Thyroid gland (tissue), 4 donors: ENCODE results near the gene FUBP1. TPM values are rescaled to one million over a fixed set of nuclear protein-coding genes. Genes with fewer than 3 reads are reported as not detected.

Experiments used
- DNase-seq, 2 donors: peaks; one replicate each; pipeline ENCODE4 v3.0.0-alpha.2; 2019
- H3K27ac ChIP-seq, 3 donors: fragments of 200-600 bp; sonication (generic); 1 replicate in 2 of 3; 2 replicates in 1 of 3; pipeline ENCODE4 v1.5.1; 2016 to 2019; ENCODE audit warnings: mild to moderate bottlenecking in 1 of 3, moderate library complexity in 1 of 3
- H3K27me3 ChIP-seq: fragments of 200-600 bp; sonication (generic); one replicate; pipeline ENCODE4 v1.5.1; 2019
- H3K36me3 ChIP-seq, 2 donors: fragments of 200-600 bp; sonication (generic); one replicate each; pipeline ENCODE4 v1.5.1; 2016 to 2019
- H3K4me1 ChIP-seq, 2 donors: fragments of 200-600 bp; sonication (generic); one replicate each; pipeline ENCODE4 v1.5.1; 2017 to 2019
- H3K4me3 ChIP-seq, 3 donors: fragments of 200-600 bp; sonication (generic); replicated peaks in 1 of 3; 1 replicate in 2 of 3; 2 replicates in 1 of 3; pipeline ENCODE4 v1.5.1; 2016; ENCODE audit warnings: mild to moderate bottlenecking in 1 of 3
- H3K9me3 ChIP-seq: fragments of 200-600 bp; sonication (generic); one replicate; pipeline ENCODE4 v1.5.1; 2017
- POLR2A ChIP-seq, 2 donors: fragments of 450-650 bp; IDR thresholded peaks; one replicate each; pipeline ENCODE4 v1.6.1; 2017; ENCODE audit warnings: antibody characterized with exemption in 2 of 2, mild to moderate bottlenecking in 2 of 2, moderate library complexity in 1 of 2
- WGBS, 2 donors: methylation state at CpG; one replicate each; pipeline ENCODE4 v1.1.5; 2017; 5-methylcytosine and 5-hydroxymethylcytosine counted together
- intact Hi-C: fragments of 100-400 bp; cut with DNase I; formaldehyde crosslinking; loops from one replicate; pipeline ENCODE4 v1.15.1; 2023
- total RNA-seq, 4 donors: library from RNA; depleted of rRNA; stranded (reverse); fragments of >200 nt; gene quantifications; one replicate each; pipeline ENCODE4 v1.2.3, GENCODE V29; 2016
- TF ChIP-seq, protein P1 (sequence below), 6 experiments: fragments of 200-600 bp in 3 of 6; fragments of 450-650 bp in 3 of 6; sonication (generic) in 3 of 6; IDR thresholded peaks; one replicate each; pipeline ENCODE4 v1.5.1; 2016 to 2019; ENCODE audit warnings: antibody characterized with exemption in 6 of 6, mild to moderate bottlenecking in 2 of 6, inconsistent platforms in 1 of 6, moderate library complexity in 1 of 6

The FUBP1 gene
- total RNA-seq, 4 donors from 2014 or later, result 136 to 231 (median 178) TPM

DNA sequence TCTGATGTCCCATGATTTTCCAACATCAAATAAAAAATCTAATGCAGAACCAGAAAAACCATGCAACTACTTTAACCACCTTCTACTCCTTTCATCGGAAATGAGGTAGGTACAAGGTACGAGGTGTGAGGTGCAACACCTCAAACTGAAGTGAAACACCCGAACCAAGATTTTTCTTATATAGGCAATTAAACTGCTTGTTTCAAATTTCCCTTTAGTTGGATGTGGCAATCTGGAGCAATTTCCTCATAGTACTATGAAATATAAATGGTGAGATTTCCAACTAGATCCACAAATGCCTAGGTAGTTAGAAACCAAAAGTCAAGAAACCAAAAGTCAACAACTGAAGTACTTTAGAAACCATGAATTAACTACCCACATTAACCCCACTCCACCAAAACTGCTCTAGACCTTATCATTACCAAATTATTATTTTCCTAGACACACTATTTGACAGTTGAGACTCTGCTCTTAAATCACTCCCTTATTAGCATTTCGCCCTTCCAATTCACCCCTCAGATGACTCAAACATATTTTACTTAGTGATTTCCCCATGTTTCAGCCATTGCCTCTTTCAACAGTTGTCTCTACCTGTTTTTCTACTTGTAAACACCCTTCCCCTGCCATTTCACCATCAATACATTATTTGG is 37.8 kb downstream of the FUBP1 start:
- peaks cover 0 to 10% of the 10 kb centered on the region in 2 donors for H3K36me3 ChIP-seq
- H3K27ac ChIP-seq, result no peak overlapping the region
- no peaks in the 10 kb centered on the region for H3K9me3 ChIP-seq
- no peak overlapping the region for H3K4me3 ChIP-seq
- DNase-seq, result no peak
- 96 to 97% methylated on average over 4 of the region's 4 CpGs for WGBS, 2 donors
- H3K4me1 ChIP-seq, result no peaks in the 10 kb centered on the region
- H3K27me3 ChIP-seq, result no peaks in the 10 kb centered on the region
- intact Hi-C loops, result no loop called here
- no peak for TF ChIP-seq POLR2A (IDR thresholded peaks at IDR 0.05)

DNA sequence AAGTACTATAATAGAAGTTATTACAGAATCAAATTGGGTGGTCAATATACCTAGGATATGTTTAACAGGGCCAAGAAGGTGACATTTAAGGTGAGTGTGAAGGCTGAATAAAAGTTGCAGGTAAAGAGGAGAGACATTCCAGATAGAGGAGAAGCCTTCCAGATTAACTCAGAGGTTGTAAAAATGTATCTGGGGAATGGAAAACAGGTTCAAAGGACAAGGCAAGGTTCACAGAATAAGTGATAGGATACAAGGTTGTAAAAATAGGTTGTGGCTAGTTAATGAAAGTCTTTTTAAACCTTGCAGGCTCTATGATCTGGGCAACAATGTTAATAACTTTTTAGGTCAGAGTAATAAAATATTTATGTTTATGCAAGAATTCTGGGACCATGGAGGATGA is 40.2 kb downstream of the FUBP1 start:
- H3K27me3 ChIP-seq, result no peaks in the 10 kb centered on the region
- no peaks in the 10 kb centered on the region for H3K4me1 ChIP-seq
- intact Hi-C loops, result no loop called here
- no peak overlapping the region for H3K4me3 ChIP-seq
- no peak overlapping the region for H3K27ac ChIP-seq
- H3K36me3 ChIP-seq, result no peaks in the 10 kb centered on the region
- no peaks in the 10 kb centered on the region for H3K9me3 ChIP-seq
- TF ChIP-seq, protein P1, sequence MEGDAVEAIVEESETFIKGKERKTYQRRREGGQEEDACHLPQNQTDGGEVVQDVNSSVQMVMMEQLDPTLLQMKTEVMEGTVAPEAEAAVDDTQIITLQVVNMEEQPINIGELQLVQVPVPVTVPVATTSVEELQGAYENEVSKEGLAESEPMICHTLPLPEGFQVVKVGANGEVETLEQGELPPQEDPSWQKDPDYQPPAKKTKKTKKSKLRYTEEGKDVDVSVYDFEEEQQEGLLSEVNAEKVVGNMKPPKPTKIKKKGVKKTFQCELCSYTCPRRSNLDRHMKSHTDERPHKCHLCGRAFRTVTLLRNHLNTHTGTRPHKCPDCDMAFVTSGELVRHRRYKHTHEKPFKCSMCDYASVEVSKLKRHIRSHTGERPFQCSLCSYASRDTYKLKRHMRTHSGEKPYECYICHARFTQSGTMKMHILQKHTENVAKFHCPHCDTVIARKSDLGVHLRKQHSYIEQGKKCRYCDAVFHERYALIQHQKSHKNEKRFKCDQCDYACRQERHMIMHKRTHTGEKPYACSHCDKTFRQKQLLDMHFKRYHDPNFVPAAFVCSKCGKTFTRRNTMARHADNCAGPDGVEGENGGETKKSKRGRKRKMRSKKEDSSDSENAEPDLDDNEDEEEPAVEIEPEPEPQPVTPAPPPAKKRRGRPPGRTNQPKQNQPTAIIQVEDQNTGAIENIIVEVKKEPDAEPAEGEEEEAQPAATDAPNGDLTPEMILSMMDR (IDR thresholded peaks at IDR 0.05), result no peak
- TF ChIP-seq POLR2A (IDR thresholded peaks at IDR 0.05), result no peak
- DNase-seq, result no peak

DNA sequence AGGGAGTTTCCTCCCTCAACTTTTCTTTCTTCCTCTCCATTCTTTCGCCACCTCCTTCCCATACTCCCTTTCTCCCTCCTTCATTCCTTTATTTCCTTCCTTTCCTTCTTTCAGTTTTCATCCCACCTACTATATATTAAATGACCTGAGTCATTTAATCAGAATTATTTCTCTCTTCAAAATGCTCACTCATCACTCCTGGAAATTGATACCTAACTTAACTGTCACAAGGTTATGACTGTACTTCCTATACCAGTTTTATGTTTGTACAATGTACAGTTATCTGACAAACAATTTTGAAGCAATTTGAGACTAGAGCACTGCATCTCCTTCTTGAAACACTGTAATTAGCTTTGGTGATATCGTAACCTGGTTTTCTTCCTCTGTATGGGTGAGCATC is 49.1 kb downstream of the FUBP1 start:
- H3K4me1 ChIP-seq, result no peaks in the 10 kb centered on the region
- no peak for DNase-seq
- TF ChIP-seq POLR2A (IDR thresholded peaks at IDR 0.05), result no peak
- TF ChIP-seq, protein P1 (IDR thresholded peaks at IDR 0.05), result no peak
- no peaks in the 10 kb centered on the region for H3K9me3 ChIP-seq
- H3K36me3 ChIP-seq, result peaks cover 0 to 5% of the 10 kb centered on the region in 2 donors
- intact Hi-C loops, result no loop called here
- H3K27ac ChIP-seq, result no peak overlapping the region
- H3K4me3 ChIP-seq, result no peak overlapping the region
- H3K27me3 ChIP-seq, result no peaks in the 10 kb centered on the region
- WGBS, 2 donors, result 98 to 99% methylated on average over 2 of the region's 2 CpGs

DNA sequence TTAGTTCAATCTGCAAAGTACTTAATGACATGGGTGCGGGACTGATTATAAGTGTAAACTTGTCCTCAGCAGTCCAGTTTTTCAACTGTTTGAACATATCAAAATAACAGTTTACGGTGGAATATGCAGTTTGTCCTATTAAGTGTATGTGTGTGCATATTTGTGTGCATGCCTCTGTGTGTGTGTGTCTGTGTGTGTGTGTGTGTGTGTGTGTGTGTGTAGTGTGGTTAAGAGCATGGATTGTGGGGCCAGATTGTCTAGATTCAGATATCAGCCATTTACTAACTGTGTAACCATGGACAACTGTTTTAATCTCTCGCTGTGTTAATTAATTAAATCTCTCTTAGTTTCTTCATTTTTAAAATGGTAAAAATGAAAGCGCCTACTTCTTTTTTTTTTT is 51.5 kb downstream of the FUBP1 start:
- Histone ChIP-seq H3K27ac (no peak overlapping the region), H3K27me3 (no peaks in the 10 kb centered on the region), H3K36me3 (peaks cover 0 to 5% of the 10 kb centered on the region in 2 donors), H3K9me3 (no peaks in the 10 kb centered on the region), H3K4me3 (no peak overlapping the region), H3K4me1 (no peaks in the 10 kb centered on the region)
- 93 to 97% methylated on average over 4 of the region's 4 CpGs for WGBS, 2 donors
- no peak for TF ChIP-seq POLR2A (IDR thresholded peaks at IDR 0.05)
- TF ChIP-seq, protein P1 (IDR thresholded peaks at IDR 0.05), result no peak
- no peak for DNase-seq
- intact Hi-C loops, result no loop called here

DNA sequence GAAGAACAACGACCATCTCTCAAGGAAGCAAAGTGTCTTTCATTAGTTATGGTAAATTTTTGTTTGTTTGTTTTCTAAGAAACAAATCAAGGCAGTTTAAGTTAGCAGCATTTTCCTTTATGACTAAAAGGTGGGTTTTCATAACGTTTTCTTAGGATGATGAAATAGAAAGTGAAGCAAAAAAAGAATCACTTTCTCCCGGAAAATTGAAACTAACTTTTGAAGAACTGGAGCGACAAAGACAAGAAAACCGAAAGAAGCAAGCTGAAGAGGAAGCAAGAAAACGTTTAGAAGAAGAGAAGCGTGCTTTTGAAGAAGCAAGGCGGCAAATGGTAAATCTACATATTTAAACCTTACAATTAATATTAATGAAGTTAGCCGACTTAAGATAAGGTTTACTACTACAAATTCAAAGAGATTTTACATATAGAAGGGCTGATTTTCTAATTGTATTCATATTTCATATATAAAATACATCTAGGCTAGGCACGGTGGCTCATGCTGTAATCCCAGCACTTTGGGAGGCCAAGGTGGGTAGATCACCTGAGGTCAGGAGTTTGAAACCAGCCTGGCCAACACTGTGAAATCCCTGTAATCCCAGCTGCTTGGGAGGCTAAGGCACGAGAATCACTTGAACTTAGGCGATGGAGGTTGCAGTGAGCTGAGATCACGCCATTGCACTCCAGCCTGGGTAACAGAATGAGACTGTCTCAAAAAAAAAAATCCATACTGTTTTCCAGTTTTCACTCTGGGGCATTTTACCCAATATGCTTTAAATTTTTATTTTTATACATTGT is 52.1 kb downstream of the FUBP1 start:
- WGBS, 2 donors, result 79 to 83% methylated on average over 13 of the region's 13 CpGs
- Histone ChIP-seq H3K27ac (no peak overlapping the region), H3K9me3 (no peaks in the 10 kb centered on the region), H3K4me1 (no peaks in the 10 kb centered on the region), H3K27me3 (no peaks in the 10 kb centered on the region), H3K36me3 (peaks cover 0 to 5% of the 10 kb centered on the region in 2 donors), H3K4me3 (no peak overlapping the region)
- DNase-seq, result no peak
- no peak for TF ChIP-seq POLR2A (IDR thresholded peaks at IDR 0.05)
- TF ChIP-seq, protein P1 (IDR thresholded peaks at IDR 0.05), result no peak
- intact Hi-C loops, result no loop called here
